BE2C (cell line): Measurements from ENCODE around the gene ALDH5A1.
A peak's percentile ranks its signal among the peaks of the same experiment; 100 is the strongest.

Experiments
- DNase-seq: peaks from one replicate; pipeline ENCODE4 v3.0.0-alpha.2; 2020
- H3K27me3 ChIP-seq: fragments of 250-450 bp; sonication (Bioruptor Pico); 2 replicates; pipeline ENCODE4 v1.5.1; 2020; ENCODE audit warnings: mild to moderate bottlenecking
- H3K36me3 ChIP-seq: fragments of 250-450 bp; sonication (Bioruptor Pico); 2 replicates; pipeline ENCODE4 v1.5.1; 2020; ENCODE audit warnings: mild to moderate bottlenecking
- H3K4me1 ChIP-seq: fragments of 250-450 bp; sonication (Bioruptor Pico); 2 replicates; pipeline ENCODE4 v1.5.1; 2020
- H3K4me3 ChIP-seq: 2 replicates; pipeline ENCODE4 v1.5.1; 2011; ENCODE audit warnings: low read depth, low read length
- H3K9me3 ChIP-seq: fragments of 250-450 bp; sonication (Bioruptor Pico); 2 replicates; pipeline ENCODE4 v1.5.1; 2020
- CTCF ChIP-seq: IDR thresholded peaks from 2 replicates; pipeline ENCODE4 v1.5.1; 2012; ENCODE audit warnings: mild to moderate bottlenecking, low read depth, low read length

ALDH5A1 gene

GRCh38 chr6:24489881-24490280 is 4.9 kb upstream of the ALDH5A1 start:
- DNase-seq, result no peak
- no peaks in the 10 kb centered on the region for H3K27me3 ChIP-seq
- no peak overlapping the region for H3K4me3 ChIP-seq
- no peaks in the 10 kb centered on the region for H3K4me1 ChIP-seq
- no peaks in the 10 kb centered on the region for H3K9me3 ChIP-seq
- no peak for TF ChIP-seq CTCF
- H3K36me3 ChIP-seq, result no peaks in the 10 kb centered on the region

- Histone ChIP-seq H3K9me3 (no peaks in the 10 kb centered on the region), H3K4me3 (no peak overlapping the region)
- TF ChIP-seq CTCF, result no peak
Measured at GRCh38 chr6:24490948-24491347, 3.8 kb upstream of the ALDH5A1 start.

GRCh38 chr6:24492475-24492874 is 2.3 kb upstream of the ALDH5A1 start:
- H3K4me1 ChIP-seq, result no peaks in the 10 kb centered on the region
- H3K27me3 ChIP-seq, result no peaks in the 10 kb centered on the region
- peaks cover 3% of the 10 kb centered on the region for H3K9me3 ChIP-seq
- TF ChIP-seq CTCF, result no peak
- DNase-seq, result no peak
- H3K4me3 ChIP-seq, result no peak overlapping the region
- no peaks in the 10 kb centered on the region for H3K36me3 ChIP-seq

More at GRCh38 chr6:24490948-24491347, 3.8 kb upstream of the ALDH5A1 start:
- no peaks in the 10 kb centered on the region for H3K4me1 ChIP-seq
- no peak for DNase-seq
- no peaks in the 10 kb centered on the region for H3K27me3 ChIP-seq
- H3K36me3 ChIP-seq, result no peaks in the 10 kb centered on the region

DNA sequence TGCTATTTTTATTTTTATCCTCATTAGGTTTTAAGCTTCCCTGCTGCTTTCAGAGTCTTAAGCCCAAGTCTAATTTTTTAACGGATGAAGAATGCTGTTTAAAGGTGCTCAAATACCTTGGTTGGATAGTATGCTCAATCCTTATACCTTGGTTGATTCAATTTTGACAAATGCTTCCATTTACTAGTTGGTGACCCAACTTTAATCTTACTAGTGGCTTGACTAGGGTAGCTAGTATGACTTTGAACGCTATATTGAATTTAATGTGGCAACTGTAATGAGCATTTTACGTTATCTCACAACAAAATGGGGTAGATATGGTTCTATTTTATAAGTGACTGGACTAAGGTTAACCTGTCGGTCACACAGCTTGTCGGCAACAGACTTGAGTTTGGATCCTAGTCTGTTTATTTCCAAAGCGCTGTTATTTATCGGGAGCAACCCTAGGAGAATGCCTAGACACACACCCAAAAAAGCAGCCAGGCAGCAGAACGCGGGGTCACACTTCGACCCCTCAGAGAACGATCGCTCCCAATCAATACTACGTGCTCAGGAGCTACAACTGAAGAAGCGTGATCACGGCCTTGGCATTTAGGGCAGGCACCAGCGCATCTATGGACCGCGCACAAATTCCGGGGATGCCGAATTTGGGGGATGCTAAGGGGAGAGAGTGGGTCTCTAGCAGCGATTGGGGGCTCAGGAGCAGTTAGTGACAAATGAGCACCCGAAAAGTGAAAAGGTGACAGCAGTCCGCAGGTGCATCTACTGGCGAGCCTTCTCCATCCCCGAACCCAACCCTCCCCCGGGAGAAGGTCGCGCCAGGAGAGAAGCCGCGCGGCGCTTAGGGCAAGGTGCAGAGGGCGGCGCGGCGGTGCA is 586 bp upstream of the ALDH5A1 start:
- Histone ChIP-seq H3K36me3 (no peaks in the 10 kb centered on the region), H3K4me3 (peak overlapping the region; percentile 80), H3K4me1 (no peaks in the 10 kb centered on the region), H3K9me3 (peaks cover 4% of the 10 kb centered on the region), H3K27me3 (no peaks in the 10 kb centered on the region)
- DNase-seq, result no peak
- TF ChIP-seq CTCF, result no peak

DNA sequence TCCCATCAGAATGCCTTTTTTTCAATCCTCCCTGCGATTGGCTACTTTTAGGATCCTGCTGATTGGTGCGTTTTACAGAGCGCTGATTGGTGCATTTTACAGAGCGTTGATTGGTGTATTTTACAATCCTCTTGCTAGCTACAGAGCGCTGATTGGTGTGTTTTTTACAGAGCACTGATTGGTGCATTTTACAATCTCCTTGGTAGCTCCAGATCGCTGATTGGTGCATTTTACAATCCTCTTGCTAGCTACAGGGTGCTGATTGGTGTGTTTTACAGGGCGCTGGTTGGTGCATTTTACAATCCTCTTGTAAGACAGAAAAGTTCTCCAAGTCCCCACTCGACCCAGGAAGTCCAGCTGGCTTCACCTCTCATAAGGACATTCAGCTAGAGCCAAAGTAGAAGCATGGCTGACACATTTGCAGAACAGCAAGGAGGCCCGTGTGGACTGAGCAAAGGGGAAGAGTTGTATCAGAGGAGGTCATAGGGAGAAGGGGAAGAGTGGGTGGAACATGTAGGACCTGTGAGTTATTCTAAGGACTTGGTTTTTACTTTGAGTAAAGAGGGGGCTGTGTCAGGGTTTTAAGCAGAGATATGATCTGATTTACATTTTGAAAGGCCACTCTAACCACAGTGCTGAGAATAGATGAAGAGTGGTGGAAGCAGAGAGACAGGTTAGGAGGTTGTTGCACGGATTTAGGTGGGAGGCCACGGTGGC is 2.6 kb downstream of the ALDH5A1 start:
- H3K4me3 ChIP-seq, result no peak overlapping the region
- no peaks in the 10 kb centered on the region for H3K36me3 ChIP-seq
- no peaks in the 10 kb centered on the region for H3K4me1 ChIP-seq
- no peak for TF ChIP-seq CTCF
- peaks cover 4% of the 10 kb centered on the region for H3K9me3 ChIP-seq
- H3K27me3 ChIP-seq, result no peaks in the 10 kb centered on the region
- DNase-seq, result no peak

DNA sequence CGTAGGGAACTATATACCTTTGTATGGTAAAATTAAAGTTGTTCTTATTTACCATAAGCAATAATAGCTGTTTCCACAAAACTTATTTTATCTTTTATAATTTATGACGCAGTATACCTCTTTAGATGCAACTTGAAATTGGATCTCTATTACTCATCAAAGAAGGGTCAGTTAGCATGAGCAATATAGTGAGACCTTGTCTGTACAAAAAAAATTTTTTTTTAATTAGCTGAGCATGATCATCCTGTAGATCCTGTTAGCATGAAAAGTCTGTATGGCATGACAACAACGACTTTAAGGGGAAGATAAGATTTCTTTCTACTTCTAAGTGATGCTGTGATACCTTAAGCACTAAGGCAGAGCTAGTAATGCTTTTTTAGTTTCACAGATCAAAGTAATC is 5.9 kb downstream of the ALDH5A1 start:
- Histone ChIP-seq H3K27me3 (no peaks in the 10 kb centered on the region), H3K9me3 (peaks cover 4% of the 10 kb centered on the region), H3K4me3 (no peak overlapping the region), H3K36me3 (no peaks in the 10 kb centered on the region), H3K4me1 (no peaks in the 10 kb centered on the region)
- DNase-seq, result no peak
- no peak for TF ChIP-seq CTCF
